ENCODE measurements around the gene C2orf69. TPM values are rescaled to one million over a fixed set of nuclear protein-coding genes. Genes with fewer than 3 reads are reported as not detected.

The C2orf69 gene
- total and polyA plus RNA-seq, 2 experiments from 2014 or later = 33.4 to 39.2 TPM

DNA sequence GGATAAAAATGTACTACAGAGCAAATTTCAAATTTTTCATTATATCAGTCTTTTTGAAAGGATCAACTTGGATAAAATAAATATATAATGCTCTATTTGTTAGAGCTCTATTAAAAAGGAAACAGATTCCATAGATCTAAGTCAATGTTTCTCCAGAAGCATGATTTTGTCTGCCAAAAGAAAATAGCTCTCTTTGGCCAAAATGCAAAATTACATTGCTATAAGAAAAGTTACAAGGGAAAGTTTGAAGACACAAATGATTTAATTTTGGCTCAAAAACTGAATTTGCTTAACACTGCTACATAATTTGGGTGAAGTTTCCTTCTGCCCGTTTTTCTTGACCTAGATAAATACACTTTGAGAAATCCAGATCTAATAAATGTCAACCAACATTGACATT lies 15.7 kb downstream of the C2orf69 start:
- Histone ChIP-seq H3K79me2 (replicated peaks; ENCODE audit: insufficient read depth) (peaks cover 55% of the 10 kb centered on the region), H3K27ac (ENCODE audit: low read depth) (no peak overlapping the region), H4K20me1 (replicated peaks; ENCODE audit: insufficient read depth) (peaks cover 20% of the 10 kb centered on the region), H3K36me3 (ENCODE audit: insufficient read depth) (no peaks in the 10 kb centered on the region), H3F3A (replicated peaks; ENCODE audit: low read depth) (no peaks in the 10 kb centered on the region), H3K27me3 (ENCODE audit: insufficient read depth) (no peaks in the 10 kb centered on the region), H3K4me1 (ENCODE audit: insufficient read depth) (peaks cover 37% of the 10 kb centered on the region), H3K4me3 (no peak overlapping the region), H2AFZ (no peak overlapping the region), H3K4me2 (no peak overlapping the region), H3K9me2 (ENCODE audit: insufficient read depth) (no peaks in the 10 kb centered on the region)
- no peak for DNase-seq (ENCODE audit: low spot score)
- Mint-ChIP-seq H3K27me3 (ENCODE audit: insufficient read depth, low read depth, poor library complexity) (peaks cover 5% of the 10 kb centered on the region), H3K4me1 (peaks cover 41% of the 10 kb centered on the region), H3K27ac (no peak overlapping the region), H3K9me3 (no peaks in the 10 kb centered on the region), H3K36me3 (ENCODE audit: low read depth) (peaks cover 41% of the 10 kb centered on the region; the same call in 2 of the 3 replicates), H3K4me3 (no peak overlapping the region)
- TF ChIP-seq ZNF114 (CRISPR knock-in tag; IDR thresholded peaks at IDR 0.05) (no peak), NANOG (IDR thresholded peaks at IDR 0.05; ENCODE audit: borderline replicate concordance) (no peak), ZNF331 (CRISPR knock-in tag; IDR thresholded peaks at IDR 0.05; ENCODE audit: low read depth) (no peak), CREB1 (CRISPR knock-in tag; IDR thresholded peaks at IDR 0.05; ENCODE audit: low read depth) (no peak), JUNB (IDR thresholded peaks at IDR 0.05; ENCODE audit: unreplicated experiment) (no peak), EZH2 (IDR thresholded peaks at IDR 0.05; ENCODE audit: low read depth, unreplicated experiment) (no peak), EZH2phosphoT487 (IDR thresholded peaks at IDR 0.05; ENCODE audit: unreplicated experiment) (no peak), POLR2AphosphoS5 (IDR thresholded peaks at IDR 0.05; ENCODE audit: low read depth) (no peak)
- TF ChIP-seq, protein P1, sequence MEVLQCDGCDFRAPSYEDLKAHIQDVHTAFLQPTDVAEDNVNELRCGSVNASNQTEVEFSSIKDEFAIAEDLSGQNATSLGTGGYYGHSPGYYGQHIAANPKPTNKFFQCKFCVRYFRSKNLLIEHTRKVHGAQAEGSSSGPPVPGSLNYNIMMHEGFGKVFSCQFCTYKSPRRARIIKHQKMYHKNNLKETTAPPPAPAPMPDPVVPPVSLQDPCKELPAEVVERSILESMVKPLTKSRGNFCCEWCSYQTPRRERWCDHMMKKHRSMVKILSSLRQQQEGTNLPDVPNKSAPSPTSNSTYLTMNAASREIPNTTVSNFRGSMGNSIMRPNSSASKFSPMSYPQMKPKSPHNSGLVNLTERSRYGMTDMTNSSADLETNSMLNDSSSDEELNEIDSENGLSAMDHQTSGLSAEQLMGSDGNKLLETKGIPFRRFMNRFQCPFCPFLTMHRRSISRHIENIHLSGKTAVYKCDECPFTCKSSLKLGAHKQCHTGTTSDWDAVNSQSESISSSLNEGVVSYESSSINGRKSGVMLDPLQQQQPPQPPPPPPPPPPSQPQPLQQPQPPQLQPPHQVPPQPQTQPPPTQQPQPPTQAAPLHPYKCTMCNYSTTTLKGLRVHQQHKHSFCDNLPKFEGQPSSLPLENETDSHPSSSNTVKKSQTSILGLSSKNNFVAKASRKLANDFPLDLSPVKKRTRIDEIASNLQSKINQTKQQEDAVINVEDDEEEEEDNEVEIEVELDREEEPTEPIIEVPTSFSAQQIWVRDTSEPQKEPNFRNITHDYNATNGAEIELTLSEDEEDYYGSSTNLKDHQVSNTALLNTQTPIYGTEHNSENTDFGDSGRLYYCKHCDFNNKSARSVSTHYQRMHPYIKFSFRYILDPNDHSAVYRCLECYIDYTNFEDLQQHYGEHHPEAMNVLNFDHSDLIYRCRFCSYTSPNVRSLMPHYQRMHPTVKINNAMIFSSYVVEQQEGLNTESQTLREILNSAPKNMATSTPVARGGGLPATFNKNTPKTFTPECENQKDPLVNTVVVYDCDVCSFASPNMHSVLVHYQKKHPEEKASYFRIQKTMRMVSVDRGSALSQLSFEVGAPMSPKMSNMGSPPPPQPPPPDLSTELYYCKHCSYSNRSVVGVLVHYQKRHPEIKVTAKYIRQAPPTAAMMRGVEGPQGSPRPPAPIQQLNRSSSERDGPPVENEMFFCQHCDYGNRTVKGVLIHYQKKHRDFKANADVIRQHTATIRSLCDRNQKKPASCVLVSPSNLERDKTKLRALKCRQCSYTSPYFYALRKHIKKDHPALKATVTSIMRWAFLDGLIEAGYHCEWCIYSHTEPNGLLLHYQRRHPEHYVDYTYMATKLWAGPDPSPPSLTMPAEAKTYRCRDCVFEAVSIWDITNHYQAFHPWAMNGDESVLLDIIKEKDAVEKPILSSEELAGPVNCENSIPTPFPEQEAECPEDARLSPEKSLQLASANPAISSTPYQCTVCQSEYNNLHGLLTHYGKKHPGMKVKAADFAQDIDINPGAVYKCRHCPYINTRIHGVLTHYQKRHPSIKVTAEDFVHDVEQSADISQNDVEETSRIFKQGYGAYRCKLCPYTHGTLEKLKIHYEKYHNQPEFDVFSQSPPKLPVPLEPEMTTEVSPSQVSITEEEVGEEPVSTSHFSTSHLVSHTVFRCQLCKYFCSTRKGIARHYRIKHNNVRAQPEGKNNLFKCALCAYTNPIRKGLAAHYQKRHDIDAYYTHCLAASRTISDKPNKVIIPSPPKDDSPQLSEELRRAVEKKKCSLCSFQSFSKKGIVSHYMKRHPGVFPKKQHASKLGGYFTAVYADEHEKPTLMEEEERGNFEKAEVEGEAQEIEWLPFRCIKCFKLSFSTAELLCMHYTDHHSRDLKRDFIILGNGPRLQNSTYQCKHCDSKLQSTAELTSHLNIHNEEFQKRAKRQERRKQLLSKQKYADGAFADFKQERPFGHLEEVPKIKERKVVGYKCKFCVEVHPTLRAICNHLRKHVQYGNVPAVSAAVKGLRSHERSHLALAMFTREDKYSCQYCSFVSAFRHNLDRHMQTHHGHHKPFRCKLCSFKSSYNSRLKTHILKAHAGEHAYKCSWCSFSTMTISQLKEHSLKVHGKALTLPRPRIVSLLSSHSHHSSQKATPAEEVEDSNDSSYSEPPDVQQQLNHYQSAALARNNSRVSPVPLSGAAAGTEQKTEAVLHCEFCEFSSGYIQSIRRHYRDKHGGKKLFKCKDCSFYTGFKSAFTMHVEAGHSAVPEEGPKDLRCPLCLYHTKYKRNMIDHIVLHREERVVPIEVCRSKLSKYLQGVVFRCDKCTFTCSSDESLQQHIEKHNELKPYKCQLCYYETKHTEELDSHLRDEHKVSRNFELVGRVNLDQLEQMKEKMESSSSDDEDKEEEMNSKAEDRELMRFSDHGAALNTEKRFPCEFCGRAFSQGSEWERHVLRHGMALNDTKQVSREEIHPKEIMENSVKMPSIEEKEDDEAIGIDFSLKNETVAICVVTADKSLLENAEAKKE (CRISPR knock-in tag; IDR thresholded peaks at IDR 0.05) = no peak
- TF ChIP-seq, protein P2, sequence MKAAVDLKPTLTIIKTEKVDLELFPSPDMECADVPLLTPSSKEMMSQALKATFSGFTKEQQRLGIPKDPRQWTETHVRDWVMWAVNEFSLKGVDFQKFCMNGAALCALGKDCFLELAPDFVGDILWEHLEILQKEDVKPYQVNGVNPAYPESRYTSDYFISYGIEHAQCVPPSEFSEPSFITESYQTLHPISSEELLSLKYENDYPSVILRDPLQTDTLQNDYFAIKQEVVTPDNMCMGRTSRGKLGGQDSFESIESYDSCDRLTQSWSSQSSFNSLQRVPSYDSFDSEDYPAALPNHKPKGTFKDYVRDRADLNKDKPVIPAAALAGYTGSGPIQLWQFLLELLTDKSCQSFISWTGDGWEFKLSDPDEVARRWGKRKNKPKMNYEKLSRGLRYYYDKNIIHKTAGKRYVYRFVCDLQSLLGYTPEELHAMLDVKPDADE (IDR thresholded peaks at IDR 0.05) = no peak
- TF ChIP-seq, protein P3, sequence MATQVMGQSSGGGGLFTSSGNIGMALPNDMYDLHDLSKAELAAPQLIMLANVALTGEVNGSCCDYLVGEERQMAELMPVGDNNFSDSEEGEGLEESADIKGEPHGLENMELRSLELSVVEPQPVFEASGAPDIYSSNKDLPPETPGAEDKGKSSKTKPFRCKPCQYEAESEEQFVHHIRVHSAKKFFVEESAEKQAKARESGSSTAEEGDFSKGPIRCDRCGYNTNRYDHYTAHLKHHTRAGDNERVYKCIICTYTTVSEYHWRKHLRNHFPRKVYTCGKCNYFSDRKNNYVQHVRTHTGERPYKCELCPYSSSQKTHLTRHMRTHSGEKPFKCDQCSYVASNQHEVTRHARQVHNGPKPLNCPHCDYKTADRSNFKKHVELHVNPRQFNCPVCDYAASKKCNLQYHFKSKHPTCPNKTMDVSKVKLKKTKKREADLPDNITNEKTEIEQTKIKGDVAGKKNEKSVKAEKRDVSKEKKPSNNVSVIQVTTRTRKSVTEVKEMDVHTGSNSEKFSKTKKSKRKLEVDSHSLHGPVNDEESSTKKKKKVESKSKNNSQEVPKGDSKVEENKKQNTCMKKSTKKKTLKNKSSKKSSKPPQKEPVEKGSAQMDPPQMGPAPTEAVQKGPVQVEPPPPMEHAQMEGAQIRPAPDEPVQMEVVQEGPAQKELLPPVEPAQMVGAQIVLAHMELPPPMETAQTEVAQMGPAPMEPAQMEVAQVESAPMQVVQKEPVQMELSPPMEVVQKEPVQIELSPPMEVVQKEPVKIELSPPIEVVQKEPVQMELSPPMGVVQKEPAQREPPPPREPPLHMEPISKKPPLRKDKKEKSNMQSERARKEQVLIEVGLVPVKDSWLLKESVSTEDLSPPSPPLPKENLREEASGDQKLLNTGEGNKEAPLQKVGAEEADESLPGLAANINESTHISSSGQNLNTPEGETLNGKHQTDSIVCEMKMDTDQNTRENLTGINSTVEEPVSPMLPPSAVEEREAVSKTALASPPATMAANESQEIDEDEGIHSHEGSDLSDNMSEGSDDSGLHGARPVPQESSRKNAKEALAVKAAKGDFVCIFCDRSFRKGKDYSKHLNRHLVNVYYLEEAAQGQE (IDR thresholded peaks at IDR 0.05; ENCODE audit: unreplicated experiment) = no peak
- TF ChIP-seq, protein P4, sequence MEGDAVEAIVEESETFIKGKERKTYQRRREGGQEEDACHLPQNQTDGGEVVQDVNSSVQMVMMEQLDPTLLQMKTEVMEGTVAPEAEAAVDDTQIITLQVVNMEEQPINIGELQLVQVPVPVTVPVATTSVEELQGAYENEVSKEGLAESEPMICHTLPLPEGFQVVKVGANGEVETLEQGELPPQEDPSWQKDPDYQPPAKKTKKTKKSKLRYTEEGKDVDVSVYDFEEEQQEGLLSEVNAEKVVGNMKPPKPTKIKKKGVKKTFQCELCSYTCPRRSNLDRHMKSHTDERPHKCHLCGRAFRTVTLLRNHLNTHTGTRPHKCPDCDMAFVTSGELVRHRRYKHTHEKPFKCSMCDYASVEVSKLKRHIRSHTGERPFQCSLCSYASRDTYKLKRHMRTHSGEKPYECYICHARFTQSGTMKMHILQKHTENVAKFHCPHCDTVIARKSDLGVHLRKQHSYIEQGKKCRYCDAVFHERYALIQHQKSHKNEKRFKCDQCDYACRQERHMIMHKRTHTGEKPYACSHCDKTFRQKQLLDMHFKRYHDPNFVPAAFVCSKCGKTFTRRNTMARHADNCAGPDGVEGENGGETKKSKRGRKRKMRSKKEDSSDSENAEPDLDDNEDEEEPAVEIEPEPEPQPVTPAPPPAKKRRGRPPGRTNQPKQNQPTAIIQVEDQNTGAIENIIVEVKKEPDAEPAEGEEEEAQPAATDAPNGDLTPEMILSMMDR (conservative IDR thresholded peaks at IDR 0.05; ENCODE audit: low read depth in 2 of 2) = no peak
- ATAC-seq = no peak

All from GM23338 (cell line).